ENCODE results near the gene LIG1. TPM values are rescaled to one million over a fixed set of nuclear protein-coding genes. Genes with fewer than 3 reads are reported as not detected.

LIG1 gene
- total and polyA plus RNA-seq, 2 of the 13 experiments (the other 11 are each of a cell fraction or from before 2014, with no cell fraction given), result 20.1 to 64.4 TPM

DNA sequence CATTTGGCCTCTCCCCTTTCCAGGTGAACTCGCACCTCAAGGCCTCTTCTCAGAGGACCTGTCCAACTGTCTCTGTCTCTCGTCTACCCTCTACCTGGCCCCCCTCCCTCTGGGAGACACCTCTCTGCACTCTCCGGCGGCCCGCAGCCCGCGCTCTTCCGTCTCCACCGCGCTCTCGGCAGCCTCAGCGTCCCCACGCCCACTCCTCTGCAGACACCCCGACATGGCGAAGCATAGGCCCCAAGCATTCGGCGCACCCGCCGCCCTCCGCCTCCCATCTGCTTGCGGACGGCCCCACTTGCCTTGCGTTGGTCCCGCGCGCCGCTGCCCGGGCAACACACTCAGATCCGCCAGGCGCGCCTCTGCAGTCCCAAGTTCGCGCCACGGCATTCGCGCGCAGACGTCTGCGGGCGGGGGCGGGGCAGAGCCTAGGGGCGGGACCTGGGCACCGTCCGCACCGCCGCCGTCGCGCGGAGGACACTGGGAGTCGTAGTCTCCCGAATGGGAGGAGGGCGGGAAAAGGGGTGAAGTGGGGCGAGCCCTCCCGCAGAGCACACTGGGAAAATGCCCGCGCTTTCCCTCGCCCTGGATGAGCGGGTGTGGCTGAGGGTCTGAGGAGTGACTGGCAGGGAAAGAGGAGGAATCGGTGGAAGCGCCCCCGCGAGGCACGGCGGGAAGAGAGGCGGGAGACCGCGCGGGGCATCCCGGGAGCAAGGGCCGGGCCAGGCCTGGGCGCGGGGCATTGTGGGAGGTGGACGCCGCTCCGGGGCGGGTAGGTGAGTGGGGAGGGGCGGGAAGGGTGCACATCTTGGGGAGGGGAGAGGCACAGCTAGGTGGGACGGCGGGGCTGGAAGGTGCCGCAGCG lies at the start of gene LIG1, which contains the start of gene ZSWIM9 (continued):
- TF ChIP-seq, protein P1, sequence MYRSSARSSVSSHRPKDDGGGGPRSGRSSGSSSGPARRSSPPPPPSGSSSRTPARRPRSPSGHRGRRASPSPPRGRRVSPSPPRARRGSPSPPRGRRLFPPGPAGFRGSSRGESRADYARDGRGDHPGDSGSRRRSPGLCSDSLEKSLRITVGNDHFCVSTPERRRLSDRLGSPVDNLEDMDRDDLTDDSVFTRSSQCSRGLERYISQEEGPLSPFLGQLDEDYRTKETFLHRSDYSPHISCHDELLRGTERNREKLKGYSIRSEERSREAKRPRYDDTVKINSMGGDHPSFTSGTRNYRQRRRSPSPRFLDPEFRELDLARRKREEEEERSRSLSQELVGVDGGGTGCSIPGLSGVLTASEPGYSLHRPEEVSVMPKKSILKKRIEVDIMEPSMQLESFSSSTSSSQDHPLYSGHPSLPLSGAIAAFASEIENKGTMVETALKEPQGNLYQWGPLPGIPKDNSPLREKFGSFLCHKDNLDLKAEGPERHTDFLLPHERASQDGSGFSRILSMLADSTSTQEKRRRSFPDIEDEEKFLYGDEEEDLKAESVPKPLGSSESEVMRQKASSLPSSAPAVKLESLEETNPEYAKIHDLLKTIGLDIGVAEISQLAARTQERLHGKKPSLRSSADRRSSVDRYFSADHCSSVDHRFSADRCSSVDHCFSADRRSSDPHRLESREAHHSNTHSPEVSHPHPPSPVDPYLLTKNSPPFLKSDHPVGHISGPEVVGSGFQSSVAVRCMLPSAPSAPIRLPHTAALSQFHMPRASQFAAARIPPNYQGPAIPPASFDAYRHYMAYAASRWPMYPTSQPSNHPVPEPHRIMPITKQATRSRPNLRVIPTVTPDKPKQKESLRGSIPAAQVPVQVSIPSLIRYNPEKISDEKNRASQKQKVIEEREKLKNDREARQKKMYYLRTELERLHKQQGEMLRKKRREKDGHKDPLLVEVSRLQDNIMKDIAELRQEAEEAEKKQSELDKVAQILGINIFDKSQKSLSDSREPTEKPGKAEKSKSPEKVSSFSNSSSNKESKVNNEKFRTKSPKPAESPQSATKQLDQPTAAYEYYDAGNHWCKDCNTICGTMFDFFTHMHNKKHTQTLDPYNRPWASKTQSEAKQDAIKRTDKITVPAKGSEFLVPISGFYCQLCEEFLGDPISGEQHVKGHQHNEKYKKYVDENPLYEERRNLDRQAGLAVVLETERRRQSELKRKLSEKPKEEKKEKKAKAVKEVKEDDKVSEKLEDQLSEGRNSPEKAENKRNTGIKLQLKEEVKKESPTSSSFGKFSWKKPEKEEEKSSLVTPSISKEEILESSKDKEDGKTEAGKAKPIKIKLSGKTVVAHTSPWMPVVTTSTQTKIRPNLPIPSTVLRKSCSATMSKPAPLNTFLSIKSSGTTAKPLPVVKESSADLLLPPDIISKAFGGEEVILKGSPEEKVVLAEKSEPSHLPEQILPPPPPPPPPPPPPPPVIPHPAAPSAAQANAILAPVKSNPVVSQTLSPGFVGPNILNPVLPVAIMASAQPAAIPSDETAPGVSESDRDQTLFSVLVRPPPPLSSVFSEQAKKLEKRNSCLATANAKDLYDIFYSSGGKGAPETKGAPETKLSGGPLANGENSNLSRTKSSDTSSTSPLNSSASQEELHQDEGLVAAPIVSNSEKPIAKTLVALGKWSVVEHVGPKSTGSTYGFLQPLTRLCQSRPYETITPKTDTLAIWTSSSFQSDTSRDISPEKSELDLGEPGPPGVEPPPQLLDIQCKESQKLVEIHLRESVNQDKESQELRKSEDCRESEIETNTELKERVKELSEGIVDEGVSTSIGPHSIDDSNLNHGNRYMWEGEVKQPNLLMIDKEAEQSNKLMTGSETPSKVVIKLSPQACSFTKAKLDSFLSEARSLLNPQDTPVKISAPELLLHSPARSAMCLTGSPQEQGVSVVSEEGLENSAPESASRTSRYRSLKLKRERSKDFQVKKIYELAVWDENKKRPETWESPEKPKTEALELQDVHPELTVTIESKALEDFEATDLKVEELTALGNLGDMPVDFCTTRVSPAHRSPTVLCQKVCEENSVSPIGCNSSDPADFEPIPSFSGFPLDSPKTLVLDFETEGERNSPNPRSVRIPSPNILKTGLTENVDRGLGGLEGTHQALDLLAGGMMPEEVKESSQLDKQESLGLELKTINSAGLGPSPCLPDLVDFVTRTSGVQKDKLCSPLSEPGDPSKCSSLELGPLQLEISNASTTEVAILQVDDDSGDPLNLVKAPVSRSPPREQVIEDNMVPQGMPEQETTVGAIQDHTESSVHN (CRISPR knock-in tag; IDR thresholded peaks at IDR 0.05), result no peak
- no peak for TF ChIP-seq ZNF670 (CRISPR knock-in tag; IDR thresholded peaks at IDR 0.05; ENCODE audit: borderline replicate concordance)
- TF ChIP-seq YEATS4 (CRISPR knock-in tag; IDR thresholded peaks at IDR 0.05; ENCODE audit: borderline replicate concordance), result peak; percentile 58; the same call in 1 of the 2 replicates
- TF ChIP-seq, protein P2, sequence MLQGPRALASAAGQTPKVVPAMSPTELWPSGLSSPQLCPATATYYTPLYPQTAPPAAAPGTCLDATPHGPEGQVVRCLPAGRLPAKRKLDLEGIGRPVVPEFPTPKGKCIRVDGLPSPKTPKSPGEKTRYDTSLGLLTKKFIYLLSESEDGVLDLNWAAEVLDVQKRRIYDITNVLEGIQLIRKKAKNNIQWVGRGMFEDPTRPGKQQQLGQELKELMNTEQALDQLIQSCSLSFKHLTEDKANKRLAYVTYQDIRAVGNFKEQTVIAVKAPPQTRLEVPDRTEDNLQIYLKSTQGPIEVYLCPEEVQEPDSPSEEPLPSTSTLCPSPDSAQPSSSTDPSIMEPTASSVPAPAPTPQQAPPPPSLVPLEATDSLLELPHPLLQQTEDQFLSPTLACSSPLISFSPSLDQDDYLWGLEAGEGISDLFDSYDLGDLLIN (CRISPR knock-in tag; IDR thresholded peaks at IDR 0.05; ENCODE audit: borderline replicate concordance), result peak; percentile 99
- TF ChIP-seq ZNF235 (CRISPR knock-in tag; IDR thresholded peaks at IDR 0.05; ENCODE audit: borderline replicate concordance), result no peak
- TF ChIP-seq BHLHE40 (IDR thresholded peaks at IDR 0.05; ENCODE audit: low read length), result no peak
- TF ChIP-seq, protein P3, sequence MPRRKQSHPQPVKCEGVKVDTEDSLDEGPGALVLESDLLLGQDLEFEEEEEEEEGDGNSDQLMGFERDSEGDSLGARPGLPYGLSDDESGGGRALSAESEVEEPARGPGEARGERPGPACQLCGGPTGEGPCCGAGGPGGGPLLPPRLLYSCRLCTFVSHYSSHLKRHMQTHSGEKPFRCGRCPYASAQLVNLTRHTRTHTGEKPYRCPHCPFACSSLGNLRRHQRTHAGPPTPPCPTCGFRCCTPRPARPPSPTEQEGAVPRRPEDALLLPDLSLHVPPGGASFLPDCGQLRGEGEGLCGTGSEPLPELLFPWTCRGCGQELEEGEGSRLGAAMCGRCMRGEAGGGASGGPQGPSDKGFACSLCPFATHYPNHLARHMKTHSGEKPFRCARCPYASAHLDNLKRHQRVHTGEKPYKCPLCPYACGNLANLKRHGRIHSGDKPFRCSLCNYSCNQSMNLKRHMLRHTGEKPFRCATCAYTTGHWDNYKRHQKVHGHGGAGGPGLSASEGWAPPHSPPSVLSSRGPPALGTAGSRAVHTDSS (CRISPR knock-in tag; conservative IDR thresholded peaks at IDR 0.05), result no peak
- TF ChIP-seq, protein P4, sequence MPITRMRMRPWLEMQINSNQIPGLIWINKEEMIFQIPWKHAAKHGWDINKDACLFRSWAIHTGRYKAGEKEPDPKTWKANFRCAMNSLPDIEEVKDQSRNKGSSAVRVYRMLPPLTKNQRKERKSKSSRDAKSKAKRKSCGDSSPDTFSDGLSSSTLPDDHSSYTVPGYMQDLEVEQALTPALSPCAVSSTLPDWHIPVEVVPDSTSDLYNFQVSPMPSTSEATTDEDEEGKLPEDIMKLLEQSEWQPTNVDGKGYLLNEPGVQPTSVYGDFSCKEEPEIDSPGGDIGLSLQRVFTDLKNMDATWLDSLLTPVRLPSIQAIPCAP (CRISPR knock-in tag; IDR thresholded peaks at IDR 0.05; ENCODE audit: low read depth), result no peak
- no peak for TF ChIP-seq ZNF839 (CRISPR knock-in tag; IDR thresholded peaks at IDR 0.05; ENCODE audit: borderline replicate concordance)
- TF ChIP-seq ZC3H4 (CRISPR knock-in tag; IDR thresholded peaks at IDR 0.05; ENCODE audit: borderline replicate concordance), result no peak; the same call in 1 of the 2 replicates
- TF ChIP-seq RARA (CRISPR knock-in tag; IDR thresholded peaks at IDR 0.05), result no peak
- TF ChIP-seq GZF1 (CRISPR knock-in tag; IDR thresholded peaks at IDR 0.05), result 0 out of 2 replicates have a peak, but pooled peaks have one; percentile 42
- TF ChIP-seq, protein P5, sequence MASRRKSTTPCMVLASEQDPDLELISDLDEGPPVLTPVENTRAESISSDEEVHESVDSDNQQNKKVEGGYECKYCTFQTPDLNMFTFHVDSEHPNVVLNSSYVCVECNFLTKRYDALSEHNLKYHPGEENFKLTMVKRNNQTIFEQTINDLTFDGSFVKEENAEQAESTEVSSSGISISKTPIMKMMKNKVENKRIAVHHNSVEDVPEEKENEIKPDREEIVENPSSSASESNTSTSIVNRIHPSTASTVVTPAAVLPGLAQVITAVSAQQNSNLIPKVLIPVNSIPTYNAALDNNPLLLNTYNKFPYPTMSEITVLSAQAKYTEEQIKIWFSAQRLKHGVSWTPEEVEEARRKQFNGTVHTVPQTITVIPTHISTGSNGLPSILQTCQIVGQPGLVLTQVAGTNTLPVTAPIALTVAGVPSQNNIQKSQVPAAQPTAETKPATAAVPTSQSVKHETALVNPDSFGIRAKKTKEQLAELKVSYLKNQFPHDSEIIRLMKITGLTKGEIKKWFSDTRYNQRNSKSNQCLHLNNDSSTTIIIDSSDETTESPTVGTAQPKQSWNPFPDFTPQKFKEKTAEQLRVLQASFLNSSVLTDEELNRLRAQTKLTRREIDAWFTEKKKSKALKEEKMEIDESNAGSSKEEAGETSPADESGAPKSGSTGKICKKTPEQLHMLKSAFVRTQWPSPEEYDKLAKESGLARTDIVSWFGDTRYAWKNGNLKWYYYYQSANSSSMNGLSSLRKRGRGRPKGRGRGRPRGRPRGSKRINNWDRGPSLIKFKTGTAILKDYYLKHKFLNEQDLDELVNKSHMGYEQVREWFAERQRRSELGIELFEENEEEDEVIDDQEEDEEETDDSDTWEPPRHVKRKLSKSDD (CRISPR knock-in tag; IDR thresholded peaks at IDR 0.05; ENCODE audit: low read depth), result peak; percentile 85
